Activated CD8-positive, alpha-beta memory T cell treated with anti-CD3 and anti-CD28 coated beads, Interleukin-2, amount 50 U/mL, for 24 hours (primary cell): ENCODE measurements around the gene RAP1GAP2.
"Not testable (repeated sequence)": the region's sequence is repeated elsewhere in the genome, so short reads cannot be mapped to it uniquely, and the experiment has no call there.

Source experiments
- DNase-seq: peaks from one replicate; pipeline ENCODE4 v3.0.0-alpha.2; 2020; ENCODE audit errors: extremely low read depth

Gene RAP1GAP2

GRCh38 chr17:2995886-2996809, 199.9 kb downstream of the RAP1GAP2 start:
- no peak for DNase-seq

- DNase-seq: no peak
Observed at GRCh38 chr17:2996810-2997670, 200.8 kb downstream of the RAP1GAP2 start.

GRCh38 chr17:2998469-2998901, 202.2 kb downstream of the RAP1GAP2 start:
- not testable (repeated sequence) for DNase-seq

- no peak for DNase-seq
Observed at GRCh38 chr17:3002538-3003295, 206.5 kb downstream of the RAP1GAP2 start.

GRCh38 chr17:3003296-3004149, 207.3 kb downstream of the RAP1GAP2 start:
- no peak for DNase-seq

- no peak for DNase-seq
Observed at GRCh38 chr17:3004150-3004801, 208.0 kb downstream of the RAP1GAP2 start.

GRCh38 chr17:3004925-3005324, 208.7 kb downstream of the RAP1GAP2 start:
- DNase-seq: no peak

- no peak for DNase-seq
Observed at GRCh38 chr17:3005696-3006095, 209.5 kb downstream of the RAP1GAP2 start.

GRCh38 chr17:3006801-3007200, 210.6 kb downstream of the RAP1GAP2 start:
- DNase-seq: no peak

- DNase-seq: no peak
Observed at GRCh38 chr17:3007651-3008121, 211.4 kb downstream of the RAP1GAP2 start.

- DNase-seq: no peak
Observed at GRCh38 chr17:3008336-3009288, 212.4 kb downstream of the RAP1GAP2 start.

GRCh38 chr17:3009411-3009920, 213.2 kb downstream of the RAP1GAP2 start:
- no peak for DNase-seq

GRCh38 chr17:3011891-3012290, 215.7 kb downstream of the RAP1GAP2 start:
- no peak for DNase-seq

- no peak for DNase-seq
Observed at GRCh38 chr17:3012926-3013581, 216.8 kb downstream of the RAP1GAP2 start.

- no peak for DNase-seq
Observed at GRCh38 chr17:3015890-3016289, 219.7 kb downstream of the RAP1GAP2 start.

- DNase-seq: no peak
Observed at GRCh38 chr17:3017936-3018335, 221.7 kb downstream of the RAP1GAP2 start.

- DNase-seq: no peak
Observed at GRCh38 chr17:3019761-3020160, 223.5 kb downstream of the RAP1GAP2 start.

- DNase-seq: no peak
Observed at GRCh38 chr17:3020381-3020780, 224.1 kb downstream of the RAP1GAP2 start.
